HUES64 (cell line): ENCODE data around the gene ECHDC3.
"Not testable (repeated sequence)": the region's sequence is repeated elsewhere in the genome, so short reads cannot be mapped to it uniquely, and the experiment has no call there.

Experiments
- H3K27ac ChIP-seq: 2 replicates; pipeline ENCODE4 v1.7.0; 2013; ENCODE audit warnings: low read depth, low read length, inconsistent platforms
- H3K27me3 ChIP-seq: 2 replicates; pipeline ENCODE4 v1.6.1; 2013; ENCODE audit warnings: mild to moderate bottlenecking, low read length; ENCODE audit not compliant: insufficient read depth
- H3K36me3 ChIP-seq: 2 replicates; pipeline ENCODE4 v1.6.1; 2013; ENCODE audit warnings: mild to moderate bottlenecking, low read length; ENCODE audit not compliant: insufficient read depth
- H3K4me1 ChIP-seq: 2 replicates; pipeline ENCODE4 v1.6.1; 2013; ENCODE audit warnings: mild to moderate bottlenecking, low read length, moderate library complexity; ENCODE audit not compliant: insufficient read depth
- H3K4me3 ChIP-seq: 2 replicates; pipeline ENCODE4 v1.5.1; 2013; ENCODE audit warnings: mild to moderate bottlenecking, low read length, moderate library complexity
- H3K9ac ChIP-seq: 2 replicates; pipeline ENCODE4 v1.6.1; 2013; ENCODE audit warnings: mild to moderate bottlenecking, low read depth, low read length
- H3K9me3 ChIP-seq: 2 replicates; pipeline ENCODE4 v1.6.1; 2013; ENCODE audit warnings: low read depth, low read length; ENCODE audit not compliant: insufficient read depth
- WGBS: fragments of 150-250, 120-280 bp; methylation state at CpG from one replicate; pipeline ENCODE4 v1.1.7; 2013; ENCODE audit warnings: missing lambda C conversion rate; 5-methylcytosine and 5-hydroxymethylcytosine counted together

The ECHDC3 gene

GRCh38 chr10:11705722-11706121 is 36.5 kb upstream of the ECHDC3 start:
- no peak overlapping the region for H3K9ac ChIP-seq
- H3K36me3 ChIP-seq: no peaks in the 10 kb centered on the region
- H3K27ac ChIP-seq: no peak overlapping the region
- no peaks in the 10 kb centered on the region for H3K9me3 ChIP-seq
- H3K27me3 ChIP-seq: no peaks in the 10 kb centered on the region
- 93% methylated on average over 4 of the region's 4 CpGs for WGBS
- no peaks in the 10 kb centered on the region for H3K4me1 ChIP-seq
- H3K4me3 ChIP-seq: no peak overlapping the region

GRCh38 chr10:11706895-11707567 is 35.2 kb upstream of the ECHDC3 start:
- H3K27ac ChIP-seq: no peak overlapping the region
- no peak overlapping the region for H3K9ac ChIP-seq
- 94% methylated on average over 10 of the region's 10 CpGs for WGBS
- H3K4me3 ChIP-seq: no peak overlapping the region
- H3K9me3 ChIP-seq: no peaks in the 10 kb centered on the region
- H3K4me1 ChIP-seq: no peaks in the 10 kb centered on the region
- no peaks in the 10 kb centered on the region for H3K36me3 ChIP-seq
- no peaks in the 10 kb centered on the region for H3K27me3 ChIP-seq

GRCh38 chr10:11707624-11708350 is 34.4 kb upstream of the ECHDC3 start:
- H3K27ac ChIP-seq: no peak overlapping the region
- H3K36me3 ChIP-seq: no peaks in the 10 kb centered on the region
- no peaks in the 10 kb centered on the region for H3K4me1 ChIP-seq
- no peak overlapping the region for H3K4me3 ChIP-seq
- no peak overlapping the region for H3K9ac ChIP-seq
- 90% methylated on average over 16 of the region's 16 CpGs for WGBS
- H3K9me3 ChIP-seq: no peaks in the 10 kb centered on the region
- H3K27me3 ChIP-seq: no peaks in the 10 kb centered on the region

- not testable (repeated sequence) for H3K27me3 ChIP-seq, H3K36me3 ChIP-seq, H3K4me3 ChIP-seq, H3K27ac ChIP-seq, H3K9me3 ChIP-seq, H3K4me1 ChIP-seq, H3K9ac ChIP-seq
- 92% methylated on average over 6 of the region's 6 CpGs for WGBS
These were observed 33.4 kb upstream of the ECHDC3 start for GRCh38 chr10:11708801-11709200.

GRCh38 chr10:11712744-11713143 is 29.4 kb upstream of the ECHDC3 start:
- WGBS: 85% methylated on average over 7 of the region's 7 CpGs
- Histone ChIP-seq H3K9me3 (no peaks in the 10 kb centered on the region), H3K36me3 (no peaks in the 10 kb centered on the region), H3K4me1 (no peaks in the 10 kb centered on the region), H3K27me3 (no peaks in the 10 kb centered on the region), H3K9ac (no peak overlapping the region), H3K27ac (no peak overlapping the region), H3K4me3 (no peak overlapping the region)

GRCh38 chr10:11713186-11713743 is 28.9 kb upstream of the ECHDC3 start:
- Histone ChIP-seq H3K4me1 (no peaks in the 10 kb centered on the region), H3K9ac (no peak overlapping the region), H3K27me3 (no peaks in the 10 kb centered on the region), H3K4me3 (no peak overlapping the region), H3K36me3 (no peaks in the 10 kb centered on the region), H3K27ac (no peak overlapping the region), H3K9me3 (no peaks in the 10 kb centered on the region)
- WGBS: 91% methylated on average over 15 of the region's 15 CpGs

- Histone ChIP-seq H3K4me3 (no peak overlapping the region), H3K27ac (no peak overlapping the region), H3K27me3 (no peaks in the 10 kb centered on the region), H3K9me3 (no peaks in the 10 kb centered on the region), H3K9ac (no peak overlapping the region), H3K36me3 (no peaks in the 10 kb centered on the region), H3K4me1 (no peaks in the 10 kb centered on the region)
- WGBS: 91% methylated on average over 10 of the region's 10 CpGs
These were observed 28.2 kb upstream of the ECHDC3 start for GRCh38 chr10:11713963-11714362.

- WGBS: 93% methylated on average over 9 of the region's 9 CpGs
- Histone ChIP-seq H3K27ac (no peak overlapping the region), H3K4me3 (no peak overlapping the region), H3K36me3 (no peaks in the 10 kb centered on the region), H3K4me1 (no peaks in the 10 kb centered on the region), H3K27me3 (no peaks in the 10 kb centered on the region), H3K9me3 (no peaks in the 10 kb centered on the region), H3K9ac (no peak overlapping the region)
These were observed 27.3 kb upstream of the ECHDC3 start for GRCh38 chr10:11714750-11715365.

GRCh38 chr10:11715815-11716494 is 26.2 kb upstream of the ECHDC3 start:
- no peaks in the 10 kb centered on the region for H3K9me3 ChIP-seq
- H3K36me3 ChIP-seq: no peaks in the 10 kb centered on the region
- WGBS: 93% methylated on average over 13 of the region's 13 CpGs
- H3K27ac ChIP-seq: no peak overlapping the region
- no peaks in the 10 kb centered on the region for H3K4me1 ChIP-seq
- no peak overlapping the region for H3K4me3 ChIP-seq
- H3K27me3 ChIP-seq: no peaks in the 10 kb centered on the region
- H3K9ac ChIP-seq: no peak overlapping the region

GRCh38 chr10:11716686-11717085 is 25.5 kb upstream of the ECHDC3 start:
- H3K36me3 ChIP-seq: no peaks in the 10 kb centered on the region
- H3K9ac ChIP-seq: no peak overlapping the region
- H3K9me3 ChIP-seq: no peaks in the 10 kb centered on the region
- no peaks in the 10 kb centered on the region for H3K27me3 ChIP-seq
- no peak overlapping the region for H3K4me3 ChIP-seq
- 94% methylated on average over 4 of the region's 4 CpGs for WGBS
- H3K4me1 ChIP-seq: no peaks in the 10 kb centered on the region
- no peak overlapping the region for H3K27ac ChIP-seq
